ENCODE measurements around the gene SPAG9. TPM values are rescaled to one million over a fixed set of nuclear protein-coding genes. Genes with fewer than 3 reads are reported as not detected.

Gene SPAG9
- total RNA-seq, 4 donors from 2014 or later: 37.0 to 131 (median 116) TPM

- no peak overlapping the region for H3K4me3 ChIP-seq
- no peaks in the 10 kb centered on the region for H3K9me3 ChIP-seq
- no peak overlapping the region for H3K27ac ChIP-seq
- no peak for TF ChIP-seq EP300 (IDR thresholded peaks at IDR 0.05; ENCODE audit: low read depth)
- no peak for TF ChIP-seq POLR2AphosphoS5 (IDR thresholded peaks at IDR 0.05)
- no peak for TF ChIP-seq CTCF (IDR thresholded peaks at IDR 0.05)
- no peak for TF ChIP-seq POLR2A (IDR thresholded peaks at IDR 0.05)
- H3K27me3 ChIP-seq: no peaks in the 10 kb centered on the region
- H3K36me3 ChIP-seq: no peaks in the 10 kb centered on the region
- no peak for DNase-seq
- WGBS, 2 donors (ENCODE audit: low coverage in 1 of 2): 58 to 60% methylated on average over 1 to 4 of the region's 4 CpGs
- intact Hi-C loops (cut with DNase I; ENCODE audit: low total_unique reads) (no loop called here), in situ Hi-C loops (cut with MboI; ENCODE audit: low pct_ligation_motif_present in 1 of 4, low pct_unique_long_range_greater_than_20kb in 1 of 4, low sequenced_read_pairs in 3 of 4) (no loop called here)
- peaks cover 0 to 5% (median 4%) of the 10 kb centered on the region in 4 donors for H3K4me1 ChIP-seq
Observed at GRCh38 chr17:51147650-51148049, 27.0 kb upstream of the SPAG9 start.

GRCh38 chr17:51144266-51145022 lies 23.8 kb upstream of the SPAG9 start:
- no peaks in the 10 kb centered on the region for H3K36me3 ChIP-seq
- 63 to 94% methylated on average over 4 to 6 of the region's 6 CpGs for WGBS, 2 donors (ENCODE audit: low coverage in 1 of 2)
- in situ Hi-C loops (cut with MboI; ENCODE audit: low pct_ligation_motif_present in 1 of 4, low pct_unique_long_range_greater_than_20kb in 1 of 4, low sequenced_read_pairs in 3 of 4): no loop called here
- intact Hi-C loops (cut with DNase I; ENCODE audit: low total_unique reads): no loop called here
- no peak overlapping the region for H3K27ac ChIP-seq
- no peak overlapping the region for H3K4me3 ChIP-seq
- TF ChIP-seq POLR2A (IDR thresholded peaks at IDR 0.05) (no peak), POLR2AphosphoS5 (IDR thresholded peaks at IDR 0.05) (no peak), EP300 (IDR thresholded peaks at IDR 0.05; ENCODE audit: low read depth) (no peak), CTCF (IDR thresholded peaks at IDR 0.05) (no peak)
- H3K4me1 ChIP-seq: no peaks in the 10 kb centered on the region
- no peak for DNase-seq
- no peaks in the 10 kb centered on the region for H3K9me3 ChIP-seq
- H3K27me3 ChIP-seq: no peaks in the 10 kb centered on the region

GRCh38 chr17:51142597-51142996 lies 21.9 kb upstream of the SPAG9 start:
- Histone ChIP-seq H3K36me3 (no peaks in the 10 kb centered on the region), H3K27me3 (no peaks in the 10 kb centered on the region), H3K4me3 (no peak overlapping the region), H3K27ac (no peak overlapping the region), H3K9me3 (no peaks in the 10 kb centered on the region), H3K4me1 (no peaks in the 10 kb centered on the region)
- 93% methylated on average over 2 of the region's 2 CpGs; no CpG with 5 or more reads in 1 of the 2 donors for WGBS, 2 donors (ENCODE audit: low coverage in 1 of 2)
- intact Hi-C loops (cut with DNase I; ENCODE audit: low total_unique reads) (no loop called here), in situ Hi-C loops (cut with MboI; ENCODE audit: low pct_ligation_motif_present in 1 of 4, low pct_unique_long_range_greater_than_20kb in 1 of 4, low sequenced_read_pairs in 3 of 4) (no loop called here)
- TF ChIP-seq POLR2AphosphoS5 (IDR thresholded peaks at IDR 0.05): no peak
- no peak for TF ChIP-seq CTCF (IDR thresholded peaks at IDR 0.05)
- TF ChIP-seq EP300 (IDR thresholded peaks at IDR 0.05; ENCODE audit: low read depth): no peak
- no peak for DNase-seq

GRCh38 chr17:51135956-51136355 lies 15.3 kb upstream of the SPAG9 start:
- TF ChIP-seq POLR2A (IDR thresholded peaks at IDR 0.05): no peak
- TF ChIP-seq CTCF (IDR thresholded peaks at IDR 0.05): no peak
- TF ChIP-seq POLR2AphosphoS5 (IDR thresholded peaks at IDR 0.05): no peak
- TF ChIP-seq EP300 (IDR thresholded peaks at IDR 0.05; ENCODE audit: low read depth): no peak
- Histone ChIP-seq H3K36me3 (no peaks in the 10 kb centered on the region), H3K4me1 (peaks cover 0 to 23% (median 8%) of the 10 kb centered on the region in 4 donors), H3K9me3 (no peaks in the 10 kb centered on the region), H3K27me3 (no peaks in the 10 kb centered on the region), H3K27ac (no peak overlapping the region), H3K4me3 (no peak overlapping the region)
- intact Hi-C loops (cut with DNase I; ENCODE audit: low total_unique reads) (no loop called here), in situ Hi-C loops (cut with MboI; ENCODE audit: low pct_ligation_motif_present in 1 of 4, low pct_unique_long_range_greater_than_20kb in 1 of 4, low sequenced_read_pairs in 3 of 4) (no loop called here)
- no peak for DNase-seq
- 90 to 100% methylated on average over 1 to 3 of the region's 3 CpGs for WGBS, 2 donors (ENCODE audit: low coverage in 1 of 2)
